ENCODE data around the gene SLC49A3.
"Not testable (repeated sequence)": the region's sequence is repeated elsewhere in the genome, so short reads cannot be mapped to it uniquely, and the experiment has no call there.

The SLC49A3 gene

GRCh38 chr4:704198-704891, 15.4 kb upstream of the SLC49A3 start:
- DNase-seq (no peak), ATAC-seq (replicated peaks) (no peak)
- Mint-ChIP-seq H3K4me3 (peak overlapping the region; percentile 81 to 86), H3K27ac (no peak overlapping the region), H3K27me3 (no peaks in the 10 kb centered on the region), H3K36me3 (ENCODE audit: insufficient read depth) (peaks cover 4% of the 10 kb centered on the region), H3K9me3 (no peaks in the 10 kb centered on the region), H3K4me1 (ENCODE audit: low read depth in 2 of 2) (peaks cover 10 to 19% of the 10 kb centered on the region in 2 donors)

- Mint-ChIP-seq H3K4me1 (ENCODE audit: low read depth in 2 of 2) (peaks cover 6 to 17% of the 10 kb centered on the region in 2 donors), H3K27ac (no peak overlapping the region), H3K27me3 (no peaks in the 10 kb centered on the region), H3K4me3 (no peak overlapping the region), H3K36me3 (ENCODE audit: insufficient read depth) (peaks cover 4% of the 10 kb centered on the region), H3K9me3 (no peaks in the 10 kb centered on the region)
- no peak for ATAC-seq (replicated peaks)
- no peak for DNase-seq
Measured at GRCh38 chr4:703336-704197, 14.6 kb upstream of the SLC49A3 start.

GRCh38 chr4:702618-703048, 13.7 kb upstream of the SLC49A3 start:
- Mint-ChIP-seq H3K4me1 (ENCODE audit: low read depth in 2 of 2) (peaks cover 3 to 12% of the 10 kb centered on the region in 2 donors), H3K9me3 (no peaks in the 10 kb centered on the region), H3K27me3 (no peaks in the 10 kb centered on the region), H3K36me3 (ENCODE audit: insufficient read depth) (peaks cover 4% of the 10 kb centered on the region), H3K4me3 (no peak overlapping the region), H3K27ac (no peak overlapping the region)
- ATAC-seq (replicated peaks), result no peak
- DNase-seq, result no peak

- no peak for ATAC-seq (replicated peaks)
- no peak for DNase-seq
- H3K27me3 Mint-ChIP-seq, result no peaks in the 10 kb centered on the region
- H3K9me3 Mint-ChIP-seq, result no peaks in the 10 kb centered on the region
- H3K4me1 Mint-ChIP-seq (ENCODE audit: low read depth in 2 of 2), result peaks cover 3 to 10% of the 10 kb centered on the region in 2 donors
- peaks cover 4% of the 10 kb centered on the region for H3K36me3 Mint-ChIP-seq (ENCODE audit: insufficient read depth)
- H3K4me3 Mint-ChIP-seq, result no peak overlapping the region
- no peak overlapping the region for H3K27ac Mint-ChIP-seq
Measured at GRCh38 chr4:700587-701264, 11.8 kb upstream of the SLC49A3 start.

GRCh38 chr4:699816-700580, 11.0 kb upstream of the SLC49A3 start:
- DNase-seq (no peak), ATAC-seq (replicated peaks) (no peak)
- H3K27ac Mint-ChIP-seq, result peak overlapping the region in 1 of 2 donors; percentile 31
- no peaks in the 10 kb centered on the region for H3K36me3 Mint-ChIP-seq (ENCODE audit: insufficient read depth)
- no peaks in the 10 kb centered on the region for H3K27me3 Mint-ChIP-seq
- peaks cover 3 to 6% of the 10 kb centered on the region in 2 donors for H3K4me1 Mint-ChIP-seq (ENCODE audit: low read depth in 2 of 2)
- H3K4me3 Mint-ChIP-seq, result peak overlapping the region in 1 of 2 donors; percentile 57
- H3K9me3 Mint-ChIP-seq, result no peaks in the 10 kb centered on the region

- ATAC-seq (replicated peaks); H3K27me3 Mint-ChIP-seq; H3K4me3 Mint-ChIP-seq; DNase-seq; H3K4me1 Mint-ChIP-seq (ENCODE audit: low read depth in 2 of 2); H3K36me3 Mint-ChIP-seq (ENCODE audit: insufficient read depth); H3K27ac Mint-ChIP-seq; H3K9me3 Mint-ChIP-seq: not testable (repeated sequence)
Measured at GRCh38 chr4:694341-694940, 5.5 kb upstream of the SLC49A3 start.

GRCh38 chr4:692771-693554, 4.0 kb upstream of the SLC49A3 start:
- Mint-ChIP-seq H3K36me3 (ENCODE audit: insufficient read depth) (no peaks in the 10 kb centered on the region), H3K4me3 (no peak overlapping the region), H3K27me3 (peaks cover 2 to 5% of the 10 kb centered on the region in 2 donors), H3K4me1 (ENCODE audit: low read depth in 2 of 2) (peaks cover 0 to under 1% of the 10 kb centered on the region in 2 donors), H3K9me3 (no peaks in the 10 kb centered on the region), H3K27ac (no peak overlapping the region)
- no peak for ATAC-seq (replicated peaks)
- DNase-seq, result no peak

- ATAC-seq (replicated peaks) (no peak), DNase-seq (no peak)
- no peak overlapping the region for H3K4me3 Mint-ChIP-seq
- no peaks in the 10 kb centered on the region for H3K9me3 Mint-ChIP-seq
- peaks cover 5 to 19% of the 10 kb centered on the region in 2 donors for H3K27me3 Mint-ChIP-seq
- peaks cover 0 to 8% of the 10 kb centered on the region in 2 donors for H3K4me1 Mint-ChIP-seq (ENCODE audit: low read depth in 2 of 2)
- no peak overlapping the region for H3K27ac Mint-ChIP-seq
- no peaks in the 10 kb centered on the region for H3K36me3 Mint-ChIP-seq (ENCODE audit: insufficient read depth)
Measured at GRCh38 chr4:689723-690122, 772 bp upstream of the SLC49A3 start.

- H3K27ac Mint-ChIP-seq, result no peak overlapping the region
- peaks cover 5 to 8% of the 10 kb centered on the region in 2 donors for H3K4me1 Mint-ChIP-seq (ENCODE audit: low read depth in 2 of 2)
- no peaks in the 10 kb centered on the region for H3K36me3 Mint-ChIP-seq (ENCODE audit: insufficient read depth)
- peaks cover 0 to 19% of the 10 kb centered on the region in 2 donors for H3K27me3 Mint-ChIP-seq
- no peaks in the 10 kb centered on the region for H3K9me3 Mint-ChIP-seq
- ATAC-seq (replicated peaks), result peak; percentile 17
- DNase-seq, result no peak
- no peak overlapping the region for H3K4me3 Mint-ChIP-seq
Measured at GRCh38 chr4:687971-688853, 739 bp downstream of the SLC49A3 start.

GRCh38 chr4:687048-687970, 1.6 kb downstream of the SLC49A3 start:
- H3K27me3 Mint-ChIP-seq, result peaks cover 0 to 19% of the 10 kb centered on the region in 2 donors
- peaks cover 5 to 13% of the 10 kb centered on the region in 2 donors for H3K4me1 Mint-ChIP-seq (ENCODE audit: low read depth in 2 of 2)
- no peak overlapping the region for H3K27ac Mint-ChIP-seq
- peaks cover 3% of the 10 kb centered on the region for H3K36me3 Mint-ChIP-seq (ENCODE audit: insufficient read depth)
- peak; percentile 17 for ATAC-seq (replicated peaks)
- H3K9me3 Mint-ChIP-seq, result no peaks in the 10 kb centered on the region
- DNase-seq, result no peak
- H3K4me3 Mint-ChIP-seq, result no peak overlapping the region
